Measurements from ENCODE around the gene KAZN.

DNA sequence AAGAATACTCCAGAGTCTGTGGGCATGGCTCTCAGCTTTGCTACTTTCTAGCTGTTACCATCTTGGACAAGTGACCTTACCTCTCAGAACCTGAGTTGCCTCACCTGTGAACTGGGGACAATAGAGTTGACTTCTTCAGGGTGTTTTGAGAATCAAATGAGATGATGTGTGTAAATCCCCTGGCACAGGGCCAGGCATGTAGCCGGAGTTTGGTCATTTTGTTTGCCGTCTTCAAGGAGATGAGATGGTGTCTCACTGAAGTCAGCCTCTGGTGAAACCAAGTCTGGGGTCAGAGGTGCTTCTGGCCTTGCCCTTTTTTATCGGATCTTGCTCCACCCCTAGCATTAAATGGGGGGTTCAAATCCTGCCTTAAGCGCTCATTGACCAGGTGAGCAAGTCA, 405.9 kb downstream of the KAZN start:
- no peak for TF ChIP-seq OSR1 (CRISPR knock-in tag; IDR thresholded peaks at IDR 0.05)
- no peak for TF ChIP-seq RARB (CRISPR knock-in tag; IDR thresholded peaks at IDR 0.05)
- TF ChIP-seq, protein P1, sequence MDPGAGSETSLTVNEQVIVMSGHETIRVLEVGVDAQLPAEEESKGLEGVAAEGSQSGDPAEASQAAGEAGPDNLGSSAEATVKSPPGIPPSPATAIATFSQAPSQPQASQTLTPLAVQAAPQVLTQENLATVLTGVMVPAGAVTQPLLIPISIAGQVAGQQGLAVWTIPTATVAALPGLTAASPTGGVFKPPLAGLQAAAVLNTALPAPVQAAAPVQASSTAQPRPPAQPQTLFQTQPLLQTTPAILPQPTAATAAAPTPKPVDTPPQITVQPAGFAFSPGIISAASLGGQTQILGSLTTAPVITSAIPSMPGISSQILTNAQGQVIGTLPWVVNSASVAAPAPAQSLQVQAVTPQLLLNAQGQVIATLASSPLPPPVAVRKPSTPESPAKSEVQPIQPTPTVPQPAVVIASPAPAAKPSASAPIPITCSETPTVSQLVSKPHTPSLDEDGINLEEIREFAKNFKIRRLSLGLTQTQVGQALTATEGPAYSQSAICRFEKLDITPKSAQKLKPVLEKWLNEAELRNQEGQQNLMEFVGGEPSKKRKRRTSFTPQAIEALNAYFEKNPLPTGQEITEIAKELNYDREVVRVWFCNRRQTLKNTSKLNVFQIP (CRISPR knock-in tag; IDR thresholded peaks at IDR 0.05; ENCODE audit: borderline replicate concordance, low read depth), result no peak
- TF ChIP-seq ZFP3 (CRISPR knock-in tag; IDR thresholded peaks at IDR 0.05), result no peak
- TF ChIP-seq, protein P2, sequence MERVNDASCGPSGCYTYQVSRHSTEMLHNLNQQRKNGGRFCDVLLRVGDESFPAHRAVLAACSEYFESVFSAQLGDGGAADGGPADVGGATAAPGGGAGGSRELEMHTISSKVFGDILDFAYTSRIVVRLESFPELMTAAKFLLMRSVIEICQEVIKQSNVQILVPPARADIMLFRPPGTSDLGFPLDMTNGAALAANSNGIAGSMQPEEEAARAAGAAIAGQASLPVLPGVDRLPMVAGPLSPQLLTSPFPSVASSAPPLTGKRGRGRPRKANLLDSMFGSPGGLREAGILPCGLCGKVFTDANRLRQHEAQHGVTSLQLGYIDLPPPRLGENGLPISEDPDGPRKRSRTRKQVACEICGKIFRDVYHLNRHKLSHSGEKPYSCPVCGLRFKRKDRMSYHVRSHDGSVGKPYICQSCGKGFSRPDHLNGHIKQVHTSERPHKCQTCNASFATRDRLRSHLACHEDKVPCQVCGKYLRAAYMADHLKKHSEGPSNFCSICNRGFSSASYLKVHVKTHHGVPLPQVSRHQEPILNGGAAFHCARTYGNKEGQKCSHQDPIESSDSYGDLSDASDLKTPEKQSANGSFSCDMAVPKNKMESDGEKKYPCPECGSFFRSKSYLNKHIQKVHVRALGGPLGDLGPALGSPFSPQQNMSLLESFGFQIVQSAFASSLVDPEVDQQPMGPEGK (CRISPR knock-in tag; IDR thresholded peaks at IDR 0.05; ENCODE audit: borderline replicate concordance), result no peak
- TF ChIP-seq CSDC2 (CRISPR knock-in tag; IDR thresholded peaks at IDR 0.05), result no peak
- no peak for TF ChIP-seq ZFP30 (CRISPR knock-in tag; IDR thresholded peaks at IDR 0.05)
- TF ChIP-seq, protein P3, sequence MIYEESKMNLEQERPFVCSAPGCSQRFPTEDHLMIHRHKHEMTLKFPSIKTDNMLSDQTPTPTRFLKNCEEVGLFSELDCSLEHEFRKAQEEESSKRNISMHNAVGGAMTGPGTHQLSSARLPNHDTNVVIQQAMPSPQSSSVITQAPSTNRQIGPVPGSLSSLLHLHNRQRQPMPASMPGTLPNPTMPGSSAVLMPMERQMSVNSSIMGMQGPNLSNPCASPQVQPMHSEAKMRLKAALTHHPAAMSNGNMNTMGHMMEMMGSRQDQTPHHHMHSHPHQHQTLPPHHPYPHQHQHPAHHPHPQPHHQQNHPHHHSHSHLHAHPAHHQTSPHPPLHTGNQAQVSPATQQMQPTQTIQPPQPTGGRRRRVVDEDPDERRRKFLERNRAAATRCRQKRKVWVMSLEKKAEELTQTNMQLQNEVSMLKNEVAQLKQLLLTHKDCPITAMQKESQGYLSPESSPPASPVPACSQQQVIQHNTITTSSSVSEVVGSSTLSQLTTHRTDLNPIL (CRISPR knock-in tag; IDR thresholded peaks at IDR 0.05; ENCODE audit: low read depth), result no peak
- no peak for TF ChIP-seq SNAI2 (CRISPR knock-in tag; IDR thresholded peaks at IDR 0.05)
- TF ChIP-seq, protein P4, sequence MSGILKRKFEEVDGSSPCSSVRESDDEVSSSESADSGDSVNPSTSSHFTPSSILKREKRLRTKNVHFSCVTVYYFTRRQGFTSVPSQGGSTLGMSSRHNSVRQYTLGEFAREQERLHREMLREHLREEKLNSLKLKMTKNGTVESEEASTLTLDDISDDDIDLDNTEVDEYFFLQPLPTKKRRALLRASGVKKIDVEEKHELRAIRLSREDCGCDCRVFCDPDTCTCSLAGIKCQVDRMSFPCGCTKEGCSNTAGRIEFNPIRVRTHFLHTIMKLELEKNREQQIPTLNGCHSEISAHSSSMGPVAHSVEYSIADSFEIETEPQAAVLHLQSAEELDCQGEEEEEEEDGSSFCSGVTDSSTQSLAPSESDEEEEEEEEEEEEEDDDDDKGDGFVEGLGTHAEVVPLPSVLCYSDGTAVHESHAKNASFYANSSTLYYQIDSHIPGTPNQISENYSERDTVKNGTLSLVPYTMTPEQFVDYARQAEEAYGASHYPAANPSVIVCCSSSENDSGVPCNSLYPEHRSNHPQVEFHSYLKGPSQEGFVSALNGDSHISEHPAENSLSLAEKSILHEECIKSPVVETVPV (CRISPR knock-in tag; IDR thresholded peaks at IDR 0.05), result no peak
- TF ChIP-seq ZNF70 (CRISPR knock-in tag; IDR thresholded peaks at IDR 0.05), result no peak
